DND-41 (cell line): ENCODE data around the gene COL4A1.

ENCODE experiments used
- ATAC-seq: fragments of 200-7000 bp; cut with Tn5 transposase; 3 replicates; pipeline ENCODE4 v1.9.1; 2021; ENCODE audit warnings: low read depth; ENCODE audit not compliant: insufficient read depth
- DNase-seq: peaks from one replicate; pipeline ENCODE4 v3.0.0-alpha.2; 2020
- H2AFZ ChIP-seq: 2 replicates; pipeline ENCODE4 v1.6.0; 2012; ENCODE audit warnings: low read depth, low read length
- H3K27ac ChIP-seq: 2 replicates; pipeline ENCODE4 v1.5.1; 2012; ENCODE audit warnings: low read length, inconsistent platforms
- H3K27me3 ChIP-seq: fragments of 200-600 bp; sonication (generic); 2 replicates; pipeline ENCODE4 v1.6.0; 2012; ENCODE audit warnings: low read length, mild to moderate bottlenecking, inconsistent platforms; ENCODE audit not compliant: insufficient read depth, poor library complexity
- H3K36me3 ChIP-seq: 2 replicates; pipeline ENCODE4 v1.5.1; 2012; ENCODE audit warnings: low read length, inconsistent platforms; ENCODE audit not compliant: insufficient read depth
- H3K4me1 ChIP-seq: 2 replicates; pipeline ENCODE4 v1.5.1; 2012; ENCODE audit warnings: mild to moderate bottlenecking, low read length; ENCODE audit not compliant: insufficient read depth
- H3K4me2 ChIP-seq: 2 replicates; pipeline ENCODE4 v1.6.0; 2012; ENCODE audit warnings: mild to moderate bottlenecking, moderate library complexity, low read length, inconsistent platforms; ENCODE audit not compliant: insufficient read depth
- H3K4me3 ChIP-seq, 2 experiments: fragments of 200-600 bp in 1 of 2; shearing (Covaris generic) in 1 of 2; 2 replicates each; pipeline ENCODE4 v1.5.1; 2012 to 2016; ENCODE audit warnings: inconsistent platforms in 2 of 2, low read length in 2 of 2, mild to moderate bottlenecking in 2 of 2, low read depth in 1 of 2, moderate library complexity in 1 of 2
- H3K79me2 ChIP-seq: 2 replicates; pipeline ENCODE4 v1.6.0; 2012; ENCODE audit warnings: low read length, inconsistent platforms; ENCODE audit not compliant: insufficient read depth
- H3K9ac ChIP-seq: 2 replicates; pipeline ENCODE4 v1.6.0; 2012; ENCODE audit warnings: low read depth, mild to moderate bottlenecking, inconsistent platforms, low read length, moderate library complexity
- H3K9me3 ChIP-seq: 2 replicates; pipeline ENCODE4 v1.5.1; 2012; ENCODE audit warnings: low read length, moderate library complexity, mild to moderate bottlenecking, inconsistent platforms; ENCODE audit not compliant: insufficient read depth, severe bottlenecking
- H4K20me1 ChIP-seq: 2 replicates; pipeline ENCODE4 v1.6.0; 2012; ENCODE audit warnings: low read length; ENCODE audit not compliant: insufficient read depth
- EZH2 ChIP-seq: IDR thresholded peaks from 3 replicates; pipeline ENCODE4 v1.6.1; 2012; ENCODE audit warnings: borderline replicate concordance, low read depth, mild to moderate bottlenecking, moderate library complexity, low read length, inconsistent platforms; ENCODE audit not compliant: severe bottlenecking
- TF ChIP-seq, protein P1 (sequence below): IDR thresholded peaks from 2 replicates; pipeline ENCODE4 v1.5.1; 2012; ENCODE audit warnings: borderline replicate concordance, low read length, moderate library complexity, mild to moderate bottlenecking; ENCODE audit not compliant: poor library complexity, severe bottlenecking; ENCODE audit errors: extremely low read depth

The COL4A1 gene

DNA sequence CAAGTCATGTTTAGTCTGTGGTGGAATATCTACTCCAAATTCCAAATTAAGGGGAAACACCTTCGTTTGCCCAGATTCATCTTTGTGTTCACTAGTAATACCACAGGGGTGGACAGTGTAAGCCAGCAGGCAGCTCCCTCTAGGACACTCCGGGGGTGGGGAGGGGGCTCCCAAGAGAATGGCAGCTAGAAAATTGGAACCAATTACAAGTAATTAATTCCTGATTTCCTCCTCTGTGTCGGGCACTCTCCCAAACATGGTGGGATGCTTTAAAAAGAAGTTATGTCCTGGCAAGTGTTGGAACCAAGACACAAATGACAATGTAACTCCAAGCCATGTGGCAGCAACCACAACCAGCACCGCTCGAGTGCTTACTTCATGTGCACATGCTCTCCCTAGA is 5.9 kb downstream of the COL4A1 start:
- Histone ChIP-seq H3K27me3 (peaks cover 70% of the 10 kb centered on the region), H3K4me2 (no peak overlapping the region), H4K20me1 (0 out of 2 replicates have a peak, but pooled peaks cover 4% of the 10 kb centered on the region), H3K27ac (no peak overlapping the region), H3K79me2 (no peaks in the 10 kb centered on the region), H3K4me1 (no peaks in the 10 kb centered on the region), H3K4me3 (no peak overlapping the region), H3K9ac (no peak overlapping the region), H3K9me3 (no peaks in the 10 kb centered on the region), H2AFZ (no peak overlapping the region), H3K36me3 (no peaks in the 10 kb centered on the region)
- DNase-seq (no peak), ATAC-seq (no peak)
- TF ChIP-seq EZH2: no peak
- TF ChIP-seq, protein P1, sequence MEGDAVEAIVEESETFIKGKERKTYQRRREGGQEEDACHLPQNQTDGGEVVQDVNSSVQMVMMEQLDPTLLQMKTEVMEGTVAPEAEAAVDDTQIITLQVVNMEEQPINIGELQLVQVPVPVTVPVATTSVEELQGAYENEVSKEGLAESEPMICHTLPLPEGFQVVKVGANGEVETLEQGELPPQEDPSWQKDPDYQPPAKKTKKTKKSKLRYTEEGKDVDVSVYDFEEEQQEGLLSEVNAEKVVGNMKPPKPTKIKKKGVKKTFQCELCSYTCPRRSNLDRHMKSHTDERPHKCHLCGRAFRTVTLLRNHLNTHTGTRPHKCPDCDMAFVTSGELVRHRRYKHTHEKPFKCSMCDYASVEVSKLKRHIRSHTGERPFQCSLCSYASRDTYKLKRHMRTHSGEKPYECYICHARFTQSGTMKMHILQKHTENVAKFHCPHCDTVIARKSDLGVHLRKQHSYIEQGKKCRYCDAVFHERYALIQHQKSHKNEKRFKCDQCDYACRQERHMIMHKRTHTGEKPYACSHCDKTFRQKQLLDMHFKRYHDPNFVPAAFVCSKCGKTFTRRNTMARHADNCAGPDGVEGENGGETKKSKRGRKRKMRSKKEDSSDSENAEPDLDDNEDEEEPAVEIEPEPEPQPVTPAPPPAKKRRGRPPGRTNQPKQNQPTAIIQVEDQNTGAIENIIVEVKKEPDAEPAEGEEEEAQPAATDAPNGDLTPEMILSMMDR: no peak

DNA sequence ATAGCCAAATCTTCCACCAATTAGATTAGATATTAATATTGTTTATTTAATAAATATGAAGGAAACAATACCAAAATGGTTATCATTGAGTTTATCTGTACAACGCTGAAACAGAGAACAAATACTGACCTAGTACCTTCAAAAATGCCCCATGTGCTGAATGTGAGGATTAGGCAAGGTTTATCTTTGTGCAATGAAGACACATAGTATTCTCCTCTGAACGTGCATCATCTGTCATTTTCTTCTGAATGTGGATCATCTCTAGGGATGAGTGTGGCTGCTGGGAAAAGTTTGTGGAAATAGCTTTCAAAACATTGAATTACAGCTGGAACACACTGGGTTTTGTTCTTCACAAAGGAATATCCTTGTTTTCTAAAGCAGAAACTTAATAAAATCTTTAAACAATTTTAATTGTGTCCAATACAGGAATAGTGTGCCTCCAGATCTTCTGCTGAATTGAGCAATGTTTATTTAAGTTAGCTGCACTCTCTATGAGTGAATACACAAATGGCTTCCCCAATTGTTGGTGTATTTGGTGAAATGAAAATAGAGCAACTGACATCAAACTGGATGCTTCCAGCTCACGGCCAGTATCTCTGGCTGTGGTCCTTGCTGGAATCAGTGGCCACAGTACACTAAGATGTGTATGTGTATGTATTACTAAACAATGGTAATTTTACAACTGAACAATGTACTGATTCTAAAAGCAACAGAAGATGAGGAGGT is 6.7 kb downstream of the COL4A1 start:
- H3K27me3 ChIP-seq: peaks cover 67% of the 10 kb centered on the region
- H3K4me1 ChIP-seq: no peaks in the 10 kb centered on the region

DNA sequence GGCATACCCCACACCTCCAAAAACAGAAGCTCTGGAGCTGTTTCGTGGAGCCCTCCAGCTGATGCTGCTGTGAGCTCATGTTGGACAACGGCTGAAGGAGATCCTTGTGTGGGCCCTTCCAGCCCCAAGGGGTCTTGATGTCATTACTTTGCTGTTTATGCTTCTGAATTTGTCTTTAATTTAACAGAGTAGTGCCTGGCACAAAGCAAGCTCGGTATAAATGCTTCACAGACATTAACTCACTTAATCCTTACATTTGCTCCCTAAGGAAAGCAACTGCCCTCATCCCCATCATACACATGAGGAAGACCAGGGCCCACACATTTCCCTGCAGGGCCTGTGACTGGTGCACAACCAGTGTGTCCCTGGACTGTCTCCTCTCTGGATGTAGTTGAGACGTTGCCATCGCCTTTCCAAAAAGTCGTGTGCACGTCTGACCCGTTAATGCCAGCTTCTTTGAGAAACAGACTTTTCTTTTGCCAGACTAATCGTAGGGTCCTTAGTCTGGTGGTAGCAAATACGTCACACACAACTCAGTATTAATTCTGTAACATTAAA is 7.6 kb downstream of the COL4A1 start:
- H3K9me3 ChIP-seq: no peaks in the 10 kb centered on the region
- DNase-seq (no peak), ATAC-seq (no peak)
- no peaks in the 10 kb centered on the region for H3K36me3 ChIP-seq
- no peak overlapping the region for H2AFZ ChIP-seq
- H3K4me3 ChIP-seq: no peak overlapping the region
- H3K9ac ChIP-seq: no peak overlapping the region
- TF ChIP-seq, protein P1: no peak
- TF ChIP-seq EZH2: no peak
- H3K4me1 ChIP-seq: no peaks in the 10 kb centered on the region
- H3K27me3 ChIP-seq: peaks cover 62% of the 10 kb centered on the region
- H3K79me2 ChIP-seq: no peaks in the 10 kb centered on the region
- 0 out of 2 replicates have a peak, but pooled peaks cover 4% of the 10 kb centered on the region for H4K20me1 ChIP-seq
- no peak overlapping the region for H3K27ac ChIP-seq
- no peak overlapping the region for H3K4me2 ChIP-seq

More for the DNA sequence above, 6.7 kb downstream of the COL4A1 start:
- H3K79me2 ChIP-seq: no peaks in the 10 kb centered on the region
- no peak for ATAC-seq
- H3K4me3 ChIP-seq: no peak overlapping the region
- no peak overlapping the region for H3K4me2 ChIP-seq
- no peaks in the 10 kb centered on the region for H3K36me3 ChIP-seq
- H3K9ac ChIP-seq: no peak overlapping the region
- H3K9me3 ChIP-seq: no peaks in the 10 kb centered on the region
- 0 out of 2 replicates have a peak, but pooled peaks cover 4% of the 10 kb centered on the region for H4K20me1 ChIP-seq
- TF ChIP-seq, protein P1: no peak
- no peak for TF ChIP-seq EZH2
- no peak overlapping the region for H3K27ac ChIP-seq
- no peak for DNase-seq
- H2AFZ ChIP-seq: no peak overlapping the region
